K562 (cell line): Measurements from ENCODE around the gene LBP. TPM values are rescaled to one million over a fixed set of nuclear protein-coding genes. Genes with fewer than 3 reads are reported as not detected.

Experiments
- ATAC-seq: fragments of 200-7000 bp; cut with Tn5 transposase; 3 replicates; pipeline ENCODE4 v1.9.1; 2020; ENCODE audit warnings: moderate library complexity
- BruUV-seq: library from RNA; stranded (reverse); fragments of 400-500 nt; replicated peaks from 2 replicates; lab custom pipeline; 2021; lab: Mats Ljungman, UMichigan
- CTCF ChIA-PET: fragments of 300-600 bp; formaldehyde crosslinking; extraction: SDS; loops from one replicate; lab custom pipeline; 2021; ENCODE audit warnings: low intra/inter-chr PET ratio; lab: Yijun Ruan, JAX
- POLR2A ChIA-PET: fragments of 300-600, 350-650 bp; sonication (Branson Sonifier 250); formaldehyde crosslinking; extraction: SDS; loops from one replicate; lab custom pipeline; 2021; ENCODE audit warnings: antibody characterized with exemption, inconsistent platforms; lab: Yijun Ruan, JAX
- DNase-seq, 4 experiments: peaks; one replicate each; pipeline versions ENCODE4 v3.0.0 to v3.0.0-alpha.2; 2011 to 2018; ENCODE audit warnings: low spot score in 3 of 4, mixed read lengths in 3 of 4; ENCODE audit errors: extremely low read depth in 1 of 4
- FAIRE-seq: peaks from 2 replicates; lab custom pipeline; 2011; peaks lifted over from hg19 to GRCh38; lab: Jason Lieb, UNC
- H2AFZ ChIP-seq: 2 replicates; pipeline ENCODE4 v1.6.0; 2011; ENCODE audit warnings: low read depth, low read length, control low read depth, inconsistent platforms
- H3K27ac ChIP-seq: fragments of 200-600 bp; 3 replicates; pipeline ENCODE4 v1.8.0; 2011; ENCODE audit warnings: low read depth, mild to moderate bottlenecking, control low read depth, inconsistent platforms, low read length, moderate library complexity, mixed read lengths; ENCODE audit errors: extremely low read depth
- H3K27me3 ChIP-seq, 2 experiments: fragments of 300-600 bp in 1 of 2; 2 replicates in 1 of 2; 3 replicates in 1 of 2; pipeline versions ENCODE4 v1.6.0 to v1.8.0; 2011; ENCODE audit warnings: inconsistent platforms in 2 of 2, low read length in 2 of 2, mild to moderate bottlenecking in 1 of 2, mixed read lengths in 1 of 2, moderate library complexity in 1 of 2; ENCODE audit not compliant: control insufficient read depth in 2 of 2, insufficient read depth in 2 of 2
- H3K36me3 ChIP-seq: fragments of 300-600 bp; 3 replicates; pipeline ENCODE4 v1.8.0; 2011; ENCODE audit warnings: mild to moderate bottlenecking, low read length, inconsistent platforms; ENCODE audit not compliant: control insufficient read depth, insufficient read depth
- H3K4me1 ChIP-seq, 2 experiments: fragments of 200-600 bp in 1 of 2; replicated peaks in 1 of 2; 2 replicates in 1 of 2; 3 replicates in 1 of 2; pipeline versions ENCODE4 v1.5.1 to v1.8.0; 2011; ENCODE audit warnings: inconsistent platforms in 2 of 2, low read length in 2 of 2, mild to moderate bottlenecking in 1 of 2, mixed read lengths in 1 of 2, moderate library complexity in 1 of 2; ENCODE audit not compliant: control insufficient read depth in 2 of 2, insufficient read depth in 2 of 2
- H3K4me2 ChIP-seq: 2 replicates; pipeline ENCODE4 v1.6.1; 2011; ENCODE audit warnings: low read length, control low read depth, inconsistent platforms, mixed read lengths; ENCODE audit not compliant: insufficient read depth
- H3K4me3 ChIP-seq: fragments of 200-600 bp; sonication (generic), shearing (Covaris generic); 2 replicates; pipeline ENCODE4 v1.5.1; 2016; ENCODE audit warnings: control low read depth, inconsistent platforms
- H3K79me2 ChIP-seq: fragments of 200-600 bp; 3 replicates; pipeline ENCODE4 v1.8.0; 2011; ENCODE audit warnings: low read length, inconsistent platforms; ENCODE audit not compliant: control insufficient read depth, insufficient read depth
- H3K9ac ChIP-seq, 2 experiments: 2 replicates each; pipeline versions ENCODE4 v1.6.0 to v1.6.1; 2011; ENCODE audit warnings: low read depth in 2 of 2, low read length in 2 of 2, control low read depth in 1 of 2, inconsistent platforms in 1 of 2, mild to moderate bottlenecking in 1 of 2, mixed read lengths in 1 of 2; ENCODE audit not compliant: insufficient read depth in 1 of 2
- H3K9me1 ChIP-seq: one replicate; pipeline ENCODE4 v1.6.0; 2011; ENCODE audit warnings: inconsistent platforms, mild to moderate bottlenecking, low read length, moderate library complexity; ENCODE audit not compliant: control insufficient read depth, insufficient read depth
- H3K9me3 ChIP-seq: replicated peaks from 2 replicates; pipeline ENCODE4 v1.5.1; 2011; ENCODE audit warnings: low read depth, low read length, inconsistent platforms; ENCODE audit not compliant: control insufficient read depth, insufficient read depth
- H4K20me1 ChIP-seq: replicated peaks from 2 replicates; pipeline ENCODE4 v1.6.1; 2011; ENCODE audit warnings: low read length, inconsistent platforms, mixed read lengths; ENCODE audit not compliant: control insufficient read depth, insufficient read depth
- MAFK ChIP-seq: IDR thresholded peaks from 2 replicates; pipeline ENCODE4 v1.6.1; 2011; ENCODE audit warnings: low read length, improper control_type of control experiment
- SIN3A ChIP-seq, 2 experiments: fragments of 150-350 bp in 1 of 2; IDR thresholded peaks; 2 replicates each; pipeline ENCODE4 v1.6.1; 2011 to 2016; ENCODE audit warnings: borderline replicate concordance in 2 of 2, low read depth in 2 of 2, low read length in 2 of 2, mild to moderate bottlenecking in 2 of 2, moderate library complexity in 2 of 2; ENCODE audit not compliant: control insufficient read depth in 1 of 2
- THRAP3 ChIP-seq: fragments of 450-650 bp; IDR thresholded peaks from 2 replicates; pipeline ENCODE4 v1.6.1; 2016; ENCODE audit warnings: mild to moderate bottlenecking, inconsistent platforms, borderline replicate concordance
- ZFP36 ChIP-seq: fragments of 150-350 bp; IDR thresholded peaks from 2 replicates; pipeline ENCODE4 v1.6.1; 2018; ENCODE audit warnings: low read length, low read depth; ENCODE audit not compliant: partially characterized antibody
- ZNF274 ChIP-seq: IDR thresholded peaks from 2 replicates; pipeline ENCODE4 v1.6.1; 2011; ENCODE audit warnings: low read depth, mild to moderate bottlenecking, low read length, moderate library complexity, borderline replicate concordance
- ZNF586 ChIP-seq: fragments of 450-650 bp; formaldehyde crosslinking; conservative IDR thresholded peaks from 2 replicates; pipeline ENCODE4 v1.4.0; 2020; ENCODE audit warnings: mild to moderate bottlenecking, moderate library complexity
- WGBS: fragments of 100-300 bp; shearing (Covaris generic); methylation state at CpG from one replicate; pipeline ENCODE4 v1.1.6; 2016; ENCODE audit warnings: low coverage, mixed read lengths; ENCODE audit not compliant: insufficient coverage; ENCODE audit errors: missing lambda C conversion rate; 5-methylcytosine and 5-hydroxymethylcytosine counted together
- in situ Hi-C: fragments of 300-500 bp; cut with MboI; formaldehyde crosslinking; loops from 4 replicates; pipeline ENCODE4 v1.15.0; 2018; ENCODE audit warnings: inconsistent platforms, mixed read lengths
- intact Hi-C: fragments of 100-400 bp; cut with micrococcal nuclease; formaldehyde crosslinking; loops from 2 replicates; pipeline ENCODE4 v1.14.2; 2022
- polyA plus RNA-seq, 8 experiments: library from polyadenylated mRNA; depleted of rRNA in 4 of 8; stranded (reverse) in 5 of 8; unstranded in 3 of 8; fragments of >200 nt; fragmentation: Nextera tagmentation in 2 of 8; fragmentation: Illumina TruSeq in 1 of 8; extraction: Ambion mirVana in 2 of 8; extraction: Trizol in 1 of 8; gene quantifications; 2 replicates each; pipeline versions ENCODE4 v1.2.1 to v1.2.3, GENCODE V29; 2011 to 2014; ENCODE audit warnings: inconsistent platforms in 1 of 8, missing spikeins in 1 of 8
- total RNA-seq, 7 experiments: library from RNA; depleted of rRNA in 6 of 7; stranded (reverse); fragments of >200 nt in 6 of 7; fragmentation: Illumina TruSeq in 2 of 7; extraction: Trizol in 2 of 7; gene quantifications; 2 replicates each; pipeline versions ENCODE4 v1.2.1 to v1.2.3, GENCODE V29; 2011 to 2021; ENCODE audit warnings: low replicate concordance in 1 of 7
- TF ChIP-seq, protein P1 (sequence below): fragments of 450-650 bp; IDR thresholded peaks from 2 replicates; pipeline ENCODE4 v1.6.1; 2016
- TF ChIP-seq, protein P2 (sequence below): sonication (generic); formaldehyde crosslinking; IDR thresholded peaks from 2 replicates; pipeline ENCODE4 v1.8.1; 2023; ENCODE audit warnings: mild to moderate bottlenecking, missing genetic modification reagents
- TF ChIP-seq, protein P3 (sequence below): fragments of 450-650 bp; IDR thresholded peaks from 2 replicates; pipeline ENCODE4 v1.6.1; 2017; ENCODE audit warnings: antibody characterized with exemption

Gene LBP
- total and polyA plus RNA-seq, 9 of the 15 experiments (the other 6 are each of a cell fraction or from before 2014, with no cell fraction given) = 0.06 to 0.31 (median 0.09) TPM; not detected in 3

DNA sequence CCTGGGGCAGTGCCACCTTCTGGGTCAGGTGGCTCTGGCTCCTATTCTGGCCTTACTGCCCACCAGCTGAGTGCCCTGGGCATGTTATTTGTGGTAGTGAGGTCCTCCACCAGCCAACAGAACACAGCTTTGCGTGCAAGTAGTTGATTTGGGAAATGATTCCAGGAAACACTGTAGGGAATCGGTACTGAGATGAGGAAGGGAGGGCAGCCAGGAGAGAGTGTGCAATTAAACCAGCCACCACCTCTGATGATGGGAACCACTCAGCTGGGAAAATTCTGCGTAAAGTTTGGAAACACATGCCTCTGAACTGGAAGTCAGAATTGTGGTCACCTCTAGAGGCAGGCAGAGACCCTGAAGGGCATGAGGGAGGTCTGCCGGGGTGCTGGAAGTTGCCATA, 459 bp downstream of the LBP start:
- BruUV-seq = no TSS peak
- TF ChIP-seq ZNF274 (no peak), MAFK (no peak)
- TF ChIP-seq, protein P1, sequence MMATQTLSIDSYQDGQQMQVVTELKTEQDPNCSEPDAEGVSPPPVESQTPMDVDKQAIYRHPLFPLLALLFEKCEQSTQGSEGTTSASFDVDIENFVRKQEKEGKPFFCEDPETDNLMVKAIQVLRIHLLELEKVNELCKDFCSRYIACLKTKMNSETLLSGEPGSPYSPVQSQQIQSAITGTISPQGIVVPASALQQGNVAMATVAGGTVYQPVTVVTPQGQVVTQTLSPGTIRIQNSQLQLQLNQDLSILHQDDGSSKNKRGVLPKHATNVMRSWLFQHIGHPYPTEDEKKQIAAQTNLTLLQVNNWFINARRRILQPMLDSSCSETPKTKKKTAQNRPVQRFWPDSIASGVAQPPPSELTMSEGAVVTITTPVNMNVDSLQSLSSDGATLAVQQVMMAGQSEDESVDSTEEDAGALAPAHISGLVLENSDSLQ = no peak
- TF ChIP-seq, all 486 proteins: peak for 0
- no peak overlapping the region for H3K4me2 ChIP-seq
- no peaks in the 10 kb centered on the region for H4K20me1 ChIP-seq
- peaks cover 0 to 10% of the 10 kb centered on the region in 2 experiments; a peak in 2 of 5 replicates for H3K27me3 ChIP-seq
- no peak overlapping the region for H2AFZ ChIP-seq
- intact Hi-C loops (no loop called here), in situ Hi-C loops (no loop called here)
- H3K79me2 ChIP-seq = no peaks in the 10 kb centered on the region
- ChIA-PET POLR2A (no interaction called here), CTCF (interaction anchor here (0.7 kb wide), 1 partner anchor 8 kb away, joined by 3 read pairs; no protein-coding TSS in a partner anchor)
- peak overlapping the region in 1 of 2 experiments; percentile 2; a peak in 1 of 4 replicates for H3K9ac ChIP-seq
- WGBS = 27% methylated on average over 4 of the region's 4 CpGs
- H3K9me1 ChIP-seq = no peaks in the 10 kb centered on the region
- no peak overlapping the region for H3K4me3 ChIP-seq
- H3K4me1 ChIP-seq = peaks cover 26 to 29% of the 10 kb centered on the region in 2 experiments
- no peaks in the 10 kb centered on the region for H3K36me3 ChIP-seq
- FAIRE-seq = no peak
- no peak overlapping the region for H3K27ac ChIP-seq
- no peaks in the 10 kb centered on the region for H3K9me3 ChIP-seq
- no peak for DNase-seq
- ATAC-seq = no peak

DNA sequence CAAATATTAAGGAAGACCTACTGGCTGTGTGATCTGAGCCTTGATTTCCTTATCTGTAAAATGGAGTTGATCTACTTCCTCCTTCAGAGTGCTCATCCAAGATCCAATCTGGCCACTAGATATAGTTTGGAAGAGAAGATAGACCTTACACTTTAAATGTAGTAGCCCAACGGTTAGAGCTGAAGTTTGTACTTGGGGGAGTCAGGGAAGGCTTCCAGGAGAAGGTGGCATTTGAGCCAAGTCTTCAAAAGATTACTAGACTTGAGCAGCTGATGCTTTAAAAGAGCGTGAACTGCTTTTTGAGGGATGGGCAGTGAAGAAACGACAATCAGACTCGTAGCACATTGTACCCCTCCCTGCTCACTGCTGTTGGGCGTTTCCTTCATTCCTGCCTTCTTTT, 3.6 kb downstream of the LBP start:
- ChIA-PET POLR2A (interaction anchor here (0.6 kb wide), 1 partner anchor 191 kb away, joined by 3 read pairs; no protein-coding TSS in a partner anchor), CTCF (no interaction called here)
- ATAC-seq (no peak), FAIRE-seq (no peak), DNase-seq (no peak)
- no peaks in the 10 kb centered on the region for H3K9me1 ChIP-seq
- no peak overlapping the region for H3K9ac ChIP-seq
- no peak overlapping the region for H3K27ac ChIP-seq
- no peaks in the 10 kb centered on the region for H3K79me2 ChIP-seq
- no peak overlapping the region for H3K4me2 ChIP-seq
- BruUV-seq = no TSS peak
- H3K9me3 ChIP-seq = no peaks in the 10 kb centered on the region
- H3K27me3 ChIP-seq = peaks cover 0 to 10% of the 10 kb centered on the region in 2 experiments; a peak in 2 of 5 replicates
- H3K4me3 ChIP-seq = no peak overlapping the region
- intact Hi-C loops = no loop called here
- H3K36me3 ChIP-seq = no peaks in the 10 kb centered on the region
- 12% methylated on average over 5 of the region's 5 CpGs for WGBS
- peaks cover 6 to 10% of the 10 kb centered on the region in 2 experiments; a peak in 3 of 5 replicates for H3K4me1 ChIP-seq
- no peaks in the 10 kb centered on the region for H4K20me1 ChIP-seq
- in situ Hi-C loops = no loop called here
- H2AFZ ChIP-seq = no peak overlapping the region
- TF ChIP-seq, protein P2, sequence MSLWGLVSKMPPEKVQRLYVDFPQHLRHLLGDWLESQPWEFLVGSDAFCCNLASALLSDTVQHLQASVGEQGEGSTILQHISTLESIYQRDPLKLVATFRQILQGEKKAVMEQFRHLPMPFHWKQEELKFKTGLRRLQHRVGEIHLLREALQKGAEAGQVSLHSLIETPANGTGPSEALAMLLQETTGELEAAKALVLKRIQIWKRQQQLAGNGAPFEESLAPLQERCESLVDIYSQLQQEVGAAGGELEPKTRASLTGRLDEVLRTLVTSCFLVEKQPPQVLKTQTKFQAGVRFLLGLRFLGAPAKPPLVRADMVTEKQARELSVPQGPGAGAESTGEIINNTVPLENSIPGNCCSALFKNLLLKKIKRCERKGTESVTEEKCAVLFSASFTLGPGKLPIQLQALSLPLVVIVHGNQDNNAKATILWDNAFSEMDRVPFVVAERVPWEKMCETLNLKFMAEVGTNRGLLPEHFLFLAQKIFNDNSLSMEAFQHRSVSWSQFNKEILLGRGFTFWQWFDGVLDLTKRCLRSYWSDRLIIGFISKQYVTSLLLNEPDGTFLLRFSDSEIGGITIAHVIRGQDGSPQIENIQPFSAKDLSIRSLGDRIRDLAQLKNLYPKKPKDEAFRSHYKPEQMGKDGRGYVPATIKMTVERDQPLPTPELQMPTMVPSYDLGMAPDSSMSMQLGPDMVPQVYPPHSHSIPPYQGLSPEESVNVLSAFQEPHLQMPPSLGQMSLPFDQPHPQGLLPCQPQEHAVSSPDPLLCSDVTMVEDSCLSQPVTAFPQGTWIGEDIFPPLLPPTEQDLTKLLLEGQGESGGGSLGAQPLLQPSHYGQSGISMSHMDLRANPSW (CRISPR knock-in tag) = no peak
- TF ChIP-seq ZFP36 (peak; percentile 85), ZNF586 (CRISPR knock-in tag) (no peak), THRAP3 (no peak), SIN3A (IDR thresholded peaks at IDR 0.05; ENCODE audit: borderline replicate concordance in 2 of 2, control insufficient read depth in 1 of 2, low read depth in 2 of 2, low read length in 2 of 2) (no peak)
- TF ChIP-seq, protein P3, sequence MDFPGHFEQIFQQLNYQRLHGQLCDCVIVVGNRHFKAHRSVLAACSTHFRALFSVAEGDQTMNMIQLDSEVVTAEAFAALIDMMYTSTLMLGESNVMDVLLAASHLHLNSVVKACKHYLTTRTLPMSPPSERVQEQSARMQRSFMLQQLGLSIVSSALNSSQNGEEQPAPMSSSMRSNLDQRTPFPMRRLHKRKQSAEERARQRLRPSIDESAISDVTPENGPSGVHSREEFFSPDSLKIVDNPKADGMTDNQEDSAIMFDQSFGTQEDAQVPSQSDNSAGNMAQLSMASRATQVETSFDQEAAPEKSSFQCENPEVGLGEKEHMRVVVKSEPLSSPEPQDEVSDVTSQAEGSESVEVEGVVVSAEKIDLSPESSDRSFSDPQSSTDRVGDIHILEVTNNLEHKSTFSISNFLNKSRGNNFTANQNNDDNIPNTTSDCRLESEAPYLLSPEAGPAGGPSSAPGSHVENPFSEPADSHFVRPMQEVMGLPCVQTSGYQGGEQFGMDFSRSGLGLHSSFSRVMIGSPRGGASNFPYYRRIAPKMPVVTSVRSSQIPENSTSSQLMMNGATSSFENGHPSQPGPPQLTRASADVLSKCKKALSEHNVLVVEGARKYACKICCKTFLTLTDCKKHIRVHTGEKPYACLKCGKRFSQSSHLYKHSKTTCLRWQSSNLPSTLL = no peak
